Measurements from ENCODE around the gene SYT2. TPM values are rescaled to one million over a fixed set of nuclear protein-coding genes. Genes with fewer than 3 reads are reported as not detected.
A peak's percentile ranks its signal among the peaks of the same experiment; 100 is the strongest.

SYT2 gene
- total and polyA plus RNA-seq, 10 of the 15 experiments (the other 5 are each of a cell fraction or from before 2014, with no cell fraction given): not detected

DNA sequence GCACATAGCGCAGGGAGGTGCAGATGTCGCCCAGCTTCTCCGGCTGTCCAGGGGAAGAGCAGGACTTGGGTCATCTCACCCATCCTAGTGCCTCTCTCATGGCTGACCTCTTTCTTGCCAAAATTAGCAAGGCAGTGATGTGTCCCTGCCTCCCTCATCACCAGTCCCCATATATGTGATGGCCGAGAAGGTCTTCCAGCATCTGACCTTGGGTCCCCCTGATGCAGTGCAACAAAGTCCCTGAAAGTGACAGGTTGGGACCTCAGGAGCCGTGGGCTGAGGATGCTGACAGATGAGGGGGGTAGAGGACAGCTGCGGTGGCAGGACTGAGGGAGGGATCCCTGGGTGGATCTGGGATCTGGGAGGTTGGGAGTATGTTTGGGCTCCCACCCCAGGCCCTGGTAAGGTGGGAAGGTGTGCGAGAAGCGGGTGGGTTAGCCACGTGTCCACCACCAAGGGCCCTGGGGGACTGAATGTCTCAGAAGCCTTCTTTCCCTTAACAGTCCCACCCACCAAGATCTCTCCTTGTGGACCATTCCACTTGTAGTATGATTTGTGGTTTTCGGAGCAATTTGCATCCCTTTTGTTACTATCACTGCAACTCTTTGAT lies 109.7 kb downstream of the SYT2 start (continued):
- TF ChIP-seq MTA2 (IDR thresholded peaks at IDR 0.05; ENCODE audit: low read depth): no peak

DNA sequence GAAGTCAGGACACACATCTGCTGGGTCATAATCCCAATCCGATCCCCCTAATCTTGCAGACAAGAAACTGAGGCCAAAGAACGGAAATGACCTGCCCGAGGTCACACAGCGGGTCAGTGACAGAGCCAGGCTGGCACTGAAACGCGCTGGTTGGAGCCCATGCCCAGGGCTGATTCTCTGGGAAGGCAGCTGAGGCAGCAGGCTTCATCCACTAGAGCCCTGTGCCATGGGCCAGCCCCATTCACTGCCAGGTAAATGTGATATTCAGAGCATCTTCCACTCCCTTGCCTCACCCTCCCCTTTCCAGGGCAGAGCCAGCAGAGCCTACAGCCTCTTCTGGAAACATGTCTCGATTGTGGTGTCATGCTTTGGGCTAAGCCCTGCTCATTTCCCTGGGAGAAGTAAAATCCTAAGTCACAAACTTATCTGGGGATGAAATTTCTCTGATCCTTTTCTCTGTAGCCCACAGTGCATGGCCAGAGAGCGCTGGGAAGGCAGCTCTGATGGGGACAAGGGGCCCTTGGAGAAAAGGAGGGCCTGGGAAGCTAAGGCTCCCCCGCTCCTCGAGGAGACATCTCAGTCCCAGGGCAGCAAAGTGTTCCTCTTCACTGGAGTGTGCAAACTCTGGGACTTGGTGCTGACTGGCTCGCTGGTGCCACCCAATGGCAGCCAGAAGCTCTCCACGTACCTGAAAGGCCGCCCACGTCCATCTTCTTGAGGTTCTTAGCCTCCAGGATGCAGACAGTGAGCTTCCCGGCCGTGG lies 110.4 kb downstream of the SYT2 start:
- Histone ChIP-seq H4K20me1 (ENCODE audit: control insufficient read depth, insufficient read depth) (no peaks in the 10 kb centered on the region), H3K79me2 (ENCODE audit: control insufficient read depth, insufficient read depth, low read length) (no peaks in the 10 kb centered on the region), H3K4me1 (ENCODE audit: control insufficient read depth, insufficient read depth, low read length) (peaks cover 3% of the 10 kb centered on the region), H3K27ac (ENCODE audit: control insufficient read depth, insufficient read depth) (no peak overlapping the region), H3K4me2 (ENCODE audit: control insufficient read depth, insufficient read depth) (no peak overlapping the region), H3K4me3 (no peak overlapping the region), H3K9ac (ENCODE audit: control insufficient read depth, insufficient read depth, low read length) (no peak overlapping the region), H3K27me3 (replicated peaks in 1 of 2; ENCODE audit: control insufficient read depth in 2 of 2, insufficient read depth in 2 of 2, low read length in 1 of 2) (no peaks in the 10 kb centered on the region; a peak in 3 of 4 replicates), H2AFZ (ENCODE audit: control insufficient read depth, low read depth, low read length) (no peak overlapping the region), H3K9me3 (replicated peaks; ENCODE audit: control insufficient read depth, insufficient read depth, low read length) (no peaks in the 10 kb centered on the region), H3K36me3 (ENCODE audit: control insufficient read depth in 2 of 2, insufficient read depth in 2 of 2, low read length in 1 of 2) (no peaks in the 10 kb centered on the region)
- RAD21 ChIA-PET (ENCODE audit: unreplicated experiment): interaction anchor here (0.6 to 1.5 kb wide), 10 partner anchors 14 to 256 kb away, joined by 3 to 12 read pairs (median 3); no protein-coding TSS in a partner anchor
- FAIRE-seq (peak; percentile 78), DNase-seq (ENCODE audit: low read depth, low spot score) (no peak), ATAC-seq (peak; percentile 95)
- in situ Hi-C loops (cut with MboI): no loop called here
- CTCF ChIA-PET: interaction anchor here (0.6 to 2.6 kb wide), 25 partner anchors 13 to 365 kb away, joined by 3 to 18 read pairs (median 4); partner anchors contain the start of genes PPP1R12B and UBE2T
- intact Hi-C loops (cut with micrococcal nuclease; ENCODE audit: unreplicated experiment): loop anchor here (2.0 kb wide), 2 partner anchors 99 to 119 kb away; no protein-coding TSS in a partner anchor
- BruUV-seq (replicated peaks): no TSS peak
- WGBS (ENCODE audit: insufficient coverage, insufficient replicate concordance, low lambda C conversion rate, missing lambda C conversion rate): 21% methylated on average over 16 of the region's 16 CpGs
- POLR2A ChIA-PET: no interaction called here
- SMC1A ChIA-PET (ENCODE audit: uncharacterized antibody, unreplicated experiment): interaction anchor here (0.8 to 4.0 kb wide), 8 partner anchors 13 to 120 kb away, joined by 3 to 12 read pairs (median 5); no protein-coding TSS in a partner anchor
- TF ChIP-seq, protein P1, sequence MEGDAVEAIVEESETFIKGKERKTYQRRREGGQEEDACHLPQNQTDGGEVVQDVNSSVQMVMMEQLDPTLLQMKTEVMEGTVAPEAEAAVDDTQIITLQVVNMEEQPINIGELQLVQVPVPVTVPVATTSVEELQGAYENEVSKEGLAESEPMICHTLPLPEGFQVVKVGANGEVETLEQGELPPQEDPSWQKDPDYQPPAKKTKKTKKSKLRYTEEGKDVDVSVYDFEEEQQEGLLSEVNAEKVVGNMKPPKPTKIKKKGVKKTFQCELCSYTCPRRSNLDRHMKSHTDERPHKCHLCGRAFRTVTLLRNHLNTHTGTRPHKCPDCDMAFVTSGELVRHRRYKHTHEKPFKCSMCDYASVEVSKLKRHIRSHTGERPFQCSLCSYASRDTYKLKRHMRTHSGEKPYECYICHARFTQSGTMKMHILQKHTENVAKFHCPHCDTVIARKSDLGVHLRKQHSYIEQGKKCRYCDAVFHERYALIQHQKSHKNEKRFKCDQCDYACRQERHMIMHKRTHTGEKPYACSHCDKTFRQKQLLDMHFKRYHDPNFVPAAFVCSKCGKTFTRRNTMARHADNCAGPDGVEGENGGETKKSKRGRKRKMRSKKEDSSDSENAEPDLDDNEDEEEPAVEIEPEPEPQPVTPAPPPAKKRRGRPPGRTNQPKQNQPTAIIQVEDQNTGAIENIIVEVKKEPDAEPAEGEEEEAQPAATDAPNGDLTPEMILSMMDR (IDR thresholded peaks at IDR 0.05 in 2 of 3, conservative IDR thresholded peaks at IDR 0.05 in 1 of 3; ENCODE audit: control insufficient read depth in 2 of 3, extremely low read depth in 1 of 3, insufficient read depth in 1 of 3, low read depth in 3 of 3, low read length in 3 of 3): peak; percentile 79 to 86 (median 81)
- TF ChIP-seq POU2F2 (IDR thresholded peaks at IDR 0.05; ENCODE audit: borderline replicate concordance, low read depth, low read length): peak; percentile 35; the same call in 1 of the 3 replicates
- TF ChIP-seq SIN3A (IDR thresholded peaks at IDR 0.05; ENCODE audit: low read depth, low read length): no peak
- TF ChIP-seq, protein P2, sequence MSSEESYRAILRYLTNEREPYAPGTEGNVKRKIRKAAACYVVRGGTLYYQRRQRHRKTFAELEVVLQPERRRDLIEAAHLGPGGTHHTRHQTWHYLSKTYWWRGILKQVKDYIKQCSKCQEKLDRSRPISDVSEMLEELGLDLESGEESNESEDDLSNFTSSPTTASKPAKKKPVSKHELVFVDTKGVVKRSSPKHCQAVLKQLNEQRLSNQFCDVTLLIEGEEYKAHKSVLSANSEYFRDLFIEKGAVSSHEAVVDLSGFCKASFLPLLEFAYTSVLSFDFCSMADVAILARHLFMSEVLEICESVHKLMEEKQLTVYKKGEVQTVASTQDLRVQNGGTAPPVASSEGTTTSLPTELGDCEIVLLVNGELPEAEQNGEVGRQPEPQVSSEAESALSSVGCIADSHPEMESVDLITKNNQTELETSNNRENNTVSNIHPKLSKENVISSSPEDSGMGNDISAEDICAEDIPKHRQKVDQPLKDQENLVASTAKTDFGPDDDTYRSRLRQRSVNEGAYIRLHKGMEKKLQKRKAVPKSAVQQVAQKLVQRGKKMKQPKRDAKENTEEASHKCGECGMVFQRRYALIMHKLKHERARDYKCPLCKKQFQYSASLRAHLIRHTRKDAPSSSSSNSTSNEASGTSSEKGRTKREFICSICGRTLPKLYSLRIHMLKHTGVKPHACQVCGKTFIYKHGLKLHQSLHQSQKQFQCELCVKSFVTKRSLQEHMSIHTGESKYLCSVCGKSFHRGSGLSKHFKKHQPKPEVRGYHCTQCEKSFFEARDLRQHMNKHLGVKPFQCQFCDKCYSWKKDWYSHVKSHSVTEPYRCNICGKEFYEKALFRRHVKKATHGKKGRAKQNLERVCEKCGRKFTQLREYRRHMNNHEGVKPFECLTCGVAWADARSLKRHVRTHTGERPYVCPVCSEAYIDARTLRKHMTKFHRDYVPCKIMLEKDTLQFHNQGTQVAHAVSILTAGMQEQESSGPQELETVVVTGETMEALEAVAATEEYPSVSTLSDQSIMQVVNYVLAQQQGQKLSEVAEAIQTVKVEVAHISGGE (CRISPR knock-in tag; IDR thresholded peaks at IDR 0.05): no peak
- TF ChIP-seq, protein P3, sequence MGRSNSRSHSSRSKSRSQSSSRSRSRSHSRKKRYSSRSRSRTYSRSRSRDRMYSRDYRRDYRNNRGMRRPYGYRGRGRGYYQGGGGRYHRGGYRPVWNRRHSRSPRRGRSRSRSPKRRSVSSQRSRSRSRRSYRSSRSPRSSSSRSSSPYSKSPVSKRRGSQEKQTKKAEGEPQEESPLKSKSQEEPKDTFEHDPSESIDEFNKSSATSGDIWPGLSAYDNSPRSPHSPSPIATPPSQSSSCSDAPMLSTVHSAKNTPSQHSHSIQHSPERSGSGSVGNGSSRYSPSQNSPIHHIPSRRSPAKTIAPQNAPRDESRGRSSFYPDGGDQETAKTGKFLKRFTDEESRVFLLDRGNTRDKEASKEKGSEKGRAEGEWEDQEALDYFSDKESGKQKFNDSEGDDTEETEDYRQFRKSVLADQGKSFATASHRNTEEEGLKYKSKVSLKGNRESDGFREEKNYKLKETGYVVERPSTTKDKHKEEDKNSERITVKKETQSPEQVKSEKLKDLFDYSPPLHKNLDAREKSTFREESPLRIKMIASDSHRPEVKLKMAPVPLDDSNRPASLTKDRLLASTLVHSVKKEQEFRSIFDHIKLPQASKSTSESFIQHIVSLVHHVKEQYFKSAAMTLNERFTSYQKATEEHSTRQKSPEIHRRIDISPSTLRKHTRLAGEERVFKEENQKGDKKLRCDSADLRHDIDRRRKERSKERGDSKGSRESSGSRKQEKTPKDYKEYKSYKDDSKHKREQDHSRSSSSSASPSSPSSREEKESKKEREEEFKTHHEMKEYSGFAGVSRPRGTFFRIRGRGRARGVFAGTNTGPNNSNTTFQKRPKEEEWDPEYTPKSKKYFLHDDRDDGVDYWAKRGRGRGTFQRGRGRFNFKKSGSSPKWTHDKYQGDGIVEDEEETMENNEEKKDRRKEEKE (IDR thresholded peaks at IDR 0.05): no peak
- TF ChIP-seq IRF4 (IDR thresholded peaks at IDR 0.05; ENCODE audit: low read depth, low read length): no peak
